ENCODE results near the gene KANSL1L. TPM values are rescaled to one million over a fixed set of nuclear protein-coding genes. Genes with fewer than 3 reads are reported as not detected.

Gene KANSL1L, protein sequence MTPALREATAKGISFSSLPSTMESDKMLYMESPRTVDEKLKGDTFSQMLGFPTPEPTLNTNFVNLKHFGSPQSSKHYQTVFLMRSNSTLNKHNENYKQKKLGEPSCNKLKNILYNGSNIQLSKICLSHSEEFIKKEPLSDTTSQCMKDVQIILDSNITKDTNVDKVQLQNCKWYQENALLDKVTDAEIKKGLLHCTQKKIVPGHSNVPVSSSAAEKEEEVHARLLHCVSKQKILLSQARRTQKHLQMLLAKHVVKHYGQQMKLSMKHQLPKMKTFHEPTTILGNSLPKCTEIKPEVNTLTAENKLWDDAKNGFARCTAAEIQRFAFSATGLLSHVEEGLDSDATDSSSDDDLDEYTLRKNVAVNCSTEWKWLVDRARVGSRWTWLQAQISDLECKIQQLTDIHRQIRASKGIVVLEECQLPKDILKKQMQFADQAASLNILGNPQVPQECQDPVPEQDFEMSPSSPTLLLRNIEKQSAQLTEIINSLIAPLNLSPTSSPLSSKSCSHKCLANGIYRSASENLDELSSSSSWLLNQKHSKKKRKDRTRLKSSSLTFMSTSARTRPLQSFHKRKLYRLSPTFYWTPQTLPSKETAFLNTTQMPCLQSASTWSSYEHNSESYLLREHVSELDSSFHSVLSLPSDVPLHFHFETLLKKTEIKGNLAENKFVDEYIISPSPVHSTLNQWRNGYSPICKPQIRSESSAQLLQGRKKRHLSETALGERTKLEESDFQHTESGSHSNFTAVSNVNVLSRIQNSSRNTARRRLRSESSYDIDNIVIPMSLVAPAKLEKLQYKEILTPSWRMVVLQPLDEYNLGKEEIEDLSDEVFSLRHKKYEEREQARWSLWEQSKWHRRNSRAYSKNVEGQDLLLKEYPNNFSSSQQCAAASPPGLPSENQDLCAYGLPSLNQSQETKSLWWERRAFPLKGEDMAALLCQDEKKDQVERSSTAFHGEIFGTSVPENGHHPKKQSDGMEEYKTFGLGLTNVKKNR
- 10 to 100 TPM; 16.6 to 83.3 (median 25.6) TPM for total RNA-seq

DNA sequence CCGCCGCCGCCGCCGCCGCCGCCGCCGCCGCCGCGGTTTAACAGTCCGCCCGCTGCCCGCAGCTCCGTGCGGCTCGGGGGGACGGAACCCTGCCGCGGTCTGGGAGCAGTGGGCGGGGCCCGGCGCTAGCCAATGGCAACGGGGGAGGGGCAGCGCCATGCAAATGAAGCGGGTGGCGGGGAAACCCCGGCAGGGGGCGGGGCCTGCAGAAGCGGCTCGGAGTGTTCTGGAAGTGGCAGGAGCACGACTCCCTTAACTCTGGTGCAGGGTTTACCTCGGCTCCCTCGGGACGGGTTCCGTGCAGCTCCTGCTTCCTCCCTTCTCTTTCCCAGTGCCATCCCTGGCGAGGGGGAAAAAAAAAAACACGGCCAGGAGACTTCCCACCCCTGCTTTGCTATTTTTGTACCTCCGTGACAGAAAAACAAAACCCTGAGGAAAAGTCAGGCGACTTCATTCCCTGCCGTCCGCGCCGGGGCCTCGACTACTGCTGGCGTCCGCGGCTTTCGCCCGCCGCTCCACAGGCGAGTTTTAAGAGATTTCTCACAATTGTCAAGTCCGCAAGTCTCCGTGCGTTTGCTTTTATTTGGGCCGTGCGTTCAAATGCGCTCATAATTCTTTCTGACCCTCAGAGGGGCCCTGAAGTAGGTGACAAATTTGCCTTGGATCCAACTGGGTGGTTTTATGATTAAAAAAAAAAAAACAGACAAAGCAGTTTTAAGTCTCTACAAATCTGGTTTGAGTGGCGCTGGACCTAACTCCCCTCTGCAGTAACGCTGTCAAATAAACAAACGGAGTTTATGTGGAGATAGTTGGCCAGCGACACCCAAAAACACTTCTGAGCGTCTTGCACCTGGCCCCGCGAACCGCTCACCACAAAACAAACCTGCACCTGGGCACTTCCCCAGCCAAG, at the start of gene KANSL1L:
Gene KANSL1L (minus strand): TSS at position 101 of the 910 bp plus-strand sequence. CDS start 16,827 bp downstream, outside the sequence.
- no peaks in the 10 kb centered on the region for H3K9me3 ChIP-seq
- peak; percentile 64 to 68 for TF ChIP-seq POLR2A (IDR thresholded peaks at IDR 0.05)
- TF ChIP-seq, protein P1, sequence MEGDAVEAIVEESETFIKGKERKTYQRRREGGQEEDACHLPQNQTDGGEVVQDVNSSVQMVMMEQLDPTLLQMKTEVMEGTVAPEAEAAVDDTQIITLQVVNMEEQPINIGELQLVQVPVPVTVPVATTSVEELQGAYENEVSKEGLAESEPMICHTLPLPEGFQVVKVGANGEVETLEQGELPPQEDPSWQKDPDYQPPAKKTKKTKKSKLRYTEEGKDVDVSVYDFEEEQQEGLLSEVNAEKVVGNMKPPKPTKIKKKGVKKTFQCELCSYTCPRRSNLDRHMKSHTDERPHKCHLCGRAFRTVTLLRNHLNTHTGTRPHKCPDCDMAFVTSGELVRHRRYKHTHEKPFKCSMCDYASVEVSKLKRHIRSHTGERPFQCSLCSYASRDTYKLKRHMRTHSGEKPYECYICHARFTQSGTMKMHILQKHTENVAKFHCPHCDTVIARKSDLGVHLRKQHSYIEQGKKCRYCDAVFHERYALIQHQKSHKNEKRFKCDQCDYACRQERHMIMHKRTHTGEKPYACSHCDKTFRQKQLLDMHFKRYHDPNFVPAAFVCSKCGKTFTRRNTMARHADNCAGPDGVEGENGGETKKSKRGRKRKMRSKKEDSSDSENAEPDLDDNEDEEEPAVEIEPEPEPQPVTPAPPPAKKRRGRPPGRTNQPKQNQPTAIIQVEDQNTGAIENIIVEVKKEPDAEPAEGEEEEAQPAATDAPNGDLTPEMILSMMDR (IDR thresholded peaks at IDR 0.05), result no peak

DNA sequence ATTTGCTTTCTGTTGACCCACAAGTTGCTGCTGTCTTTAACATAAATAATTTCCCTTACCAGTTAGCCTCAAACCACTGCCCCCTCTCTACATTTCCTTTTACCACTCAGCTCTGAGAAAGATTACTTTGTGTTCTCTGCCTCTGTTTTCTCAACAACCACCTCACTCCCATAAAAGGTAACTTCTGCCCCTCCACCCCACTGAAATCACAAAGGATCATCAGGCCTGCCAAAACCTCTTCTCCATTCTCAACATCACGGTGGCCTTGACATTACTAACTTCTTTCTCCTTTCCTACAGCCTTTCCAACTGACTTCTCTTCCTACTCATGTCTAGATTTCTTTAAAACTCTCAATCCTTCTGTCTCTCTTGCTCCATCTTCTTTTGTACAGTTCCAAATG, 43.9 kb upstream of the KANSL1L start:
- Histone ChIP-seq H3K36me3 (no peaks in the 10 kb centered on the region), H3K9me3 (no peaks in the 10 kb centered on the region), H3K27me3 (no peaks in the 10 kb centered on the region), H3K4me3 (no peak overlapping the region), H3K27ac (no peak overlapping the region), H3K4me1 (no peaks in the 10 kb centered on the region)
- TF ChIP-seq POLR2A (IDR thresholded peaks at IDR 0.05), result no peak
- TF ChIP-seq, protein P1 (IDR thresholded peaks at IDR 0.05), result no peak
- DNase-seq, result no peak

More for the DNA sequence above, at the start of gene KANSL1L:
- peak within 1 kb of the TSS; percentile 97 to 100 (median 98) for H3K27ac ChIP-seq
- H3K4me3 ChIP-seq, result peak within 1 kb of the TSS; percentile 77 to 89 (median 85)
- H3K27me3 ChIP-seq, result no peaks in the 10 kb centered on the region
- no peaks in the 10 kb centered on the region for H3K36me3 ChIP-seq
- DNase-seq, result peak; percentile 95 to 99 (median 99)
- H3K4me1 ChIP-seq, result peaks cover 0 to 24% (median 0%) of the 10 kb centered on the region in 4 donors

DNA sequence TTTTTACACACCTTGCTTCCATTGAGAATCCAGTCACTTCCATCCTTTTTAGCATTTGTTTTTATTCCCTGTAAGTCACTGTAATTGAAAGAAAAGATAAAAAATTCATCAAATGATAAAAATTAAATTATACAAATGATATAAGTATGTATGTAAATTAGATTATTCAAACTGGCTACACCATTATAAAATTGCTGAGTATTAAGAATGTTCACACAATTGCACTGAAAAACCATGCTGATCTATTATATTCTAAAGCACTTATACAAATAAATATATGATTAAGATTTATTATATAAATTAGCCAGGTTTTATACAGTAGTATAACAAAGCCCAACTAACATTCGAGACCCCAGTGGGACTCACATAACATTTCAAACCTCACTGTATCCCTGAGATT, 39.0 kb upstream of the KANSL1L start:
- DNase-seq, result no peak
- H3K4me3 ChIP-seq, result no peak overlapping the region
- no peaks in the 10 kb centered on the region for H3K4me1 ChIP-seq
- no peaks in the 10 kb centered on the region for H3K9me3 ChIP-seq
- H3K27ac ChIP-seq, result no peak overlapping the region
- TF ChIP-seq POLR2A (IDR thresholded peaks at IDR 0.05), result no peak
- no peaks in the 10 kb centered on the region for H3K36me3 ChIP-seq
- no peaks in the 10 kb centered on the region for H3K27me3 ChIP-seq

DNA sequence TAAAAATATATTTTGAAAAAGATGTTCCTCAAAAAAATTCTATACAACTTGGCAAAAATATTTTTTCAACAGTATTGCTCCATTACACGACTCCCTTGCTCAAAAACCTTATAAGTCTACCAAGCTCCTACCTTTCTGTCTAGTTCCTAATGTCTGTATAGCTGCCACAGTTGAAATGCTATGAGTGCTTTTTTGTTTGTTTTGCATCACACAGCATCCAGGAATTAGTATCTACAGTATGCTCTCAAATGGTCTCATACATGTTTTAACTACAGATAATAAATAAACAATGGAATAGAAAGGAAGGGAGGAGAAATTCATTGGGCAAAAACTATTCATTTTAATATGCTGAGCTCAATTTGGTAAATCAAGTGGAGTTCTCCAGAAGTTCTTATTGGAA, 36.7 kb upstream of the KANSL1L start:
- no peak for DNase-seq
- Histone ChIP-seq H3K27ac (no peak overlapping the region), H3K36me3 (no peaks in the 10 kb centered on the region), H3K9me3 (no peaks in the 10 kb centered on the region), H3K4me3 (no peak overlapping the region), H3K27me3 (no peaks in the 10 kb centered on the region), H3K4me1 (no peaks in the 10 kb centered on the region)
- TF ChIP-seq POLR2A (IDR thresholded peaks at IDR 0.05), result no peak
- TF ChIP-seq, protein P1 (IDR thresholded peaks at IDR 0.05), result no peak

DNA sequence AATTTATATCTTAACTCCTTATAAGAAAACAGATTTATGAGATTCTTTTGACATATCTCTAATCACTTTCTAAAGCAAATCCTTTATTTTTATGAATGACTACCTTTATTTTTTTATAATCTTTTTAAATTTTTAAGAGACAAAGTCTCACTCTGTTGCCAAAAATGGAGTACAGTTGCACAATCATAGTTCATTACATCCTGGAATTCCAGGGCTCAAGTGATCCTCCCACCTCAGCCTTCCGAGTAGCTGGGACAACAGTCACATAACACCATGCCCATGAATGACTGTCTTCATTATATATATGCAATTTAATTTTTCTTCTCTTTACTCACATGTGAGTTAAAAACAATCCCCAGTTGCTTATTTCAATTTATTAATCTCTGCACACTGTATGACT, 32.3 kb upstream of the KANSL1L start:
- TF ChIP-seq POLR2A (IDR thresholded peaks at IDR 0.05), result no peak
- TF ChIP-seq, protein P1 (IDR thresholded peaks at IDR 0.05), result no peak
- Histone ChIP-seq H3K9me3 (no peaks in the 10 kb centered on the region), H3K4me1 (no peaks in the 10 kb centered on the region), H3K4me3 (no peak overlapping the region), H3K27me3 (no peaks in the 10 kb centered on the region), H3K27ac (no peak overlapping the region), H3K36me3 (no peaks in the 10 kb centered on the region)
- no peak for DNase-seq
